Gastroesophageal sphincter (tissue), 4 donors: ENCODE results near the gene FBP1. TPM values are rescaled to one million over a fixed set of nuclear protein-coding genes. Genes with fewer than 3 reads are reported as not detected.
"Not testable (repeated sequence)": the region's sequence is repeated elsewhere in the genome, so short reads cannot be mapped to it uniquely, and the experiment has no call there.

Experiments
- ATAC-seq: fragments of 150-250 bp; one replicate; pipeline ENCODE4 v1.9.1; 2016; ENCODE audit warnings: mild to moderate bottlenecking, moderate library complexity
- H3K27ac ChIP-seq, 4 donors: fragments of 200-600 bp; sonication (generic) in 3 of 4; 1 replicate in 3 of 4; 2 replicates in 1 of 4; pipeline ENCODE4 v1.5.1; 2016 to 2019
- H3K27me3 ChIP-seq: fragments of 200-600 bp; sonication (generic); one replicate; pipeline ENCODE4 v1.5.1; 2019
- H3K36me3 ChIP-seq, 2 donors: fragments of 200-600 bp; sonication (generic); one replicate each; pipeline ENCODE4 v1.5.1; 2019; ENCODE audit warnings: control low read depth in 1 of 2
- H3K4me1 ChIP-seq, 3 donors: fragments of 200-600 bp; sonication (generic); 1 replicate in 2 of 3; 2 replicates in 1 of 3; pipeline ENCODE4 v1.5.1; 2016 to 2019; ENCODE audit warnings: control low read depth in 2 of 3
- H3K4me3 ChIP-seq, 2 donors: fragments of 200-600 bp; sonication (generic); one replicate each; pipeline ENCODE4 v1.5.1; 2019; ENCODE audit warnings: mild to moderate bottlenecking in 1 of 2, moderate library complexity in 1 of 2
- H3K9me3 ChIP-seq, 3 donors: fragments of 200-600 bp; sonication (generic); one replicate each; pipeline ENCODE4 v1.5.1; 2017 to 2019; ENCODE audit warnings: control low read depth in 2 of 3
- EP300 ChIP-seq: sonication (generic); formaldehyde crosslinking; IDR thresholded peaks from one replicate; pipeline ENCODE4 v1.6.1; 2017; ENCODE audit warnings: antibody characterized with exemption, mild to moderate bottlenecking
- POLR2A ChIP-seq, 2 donors: fragments of 450-650 bp; IDR thresholded peaks; one replicate each; pipeline ENCODE4 v1.6.1; 2017; ENCODE audit warnings: antibody characterized with exemption in 2 of 2, mild to moderate bottlenecking in 2 of 2, moderate library complexity in 1 of 2
- POLR2AphosphoS5 ChIP-seq: sonication (generic); formaldehyde crosslinking; IDR thresholded peaks from one replicate; pipeline ENCODE4 v1.6.1; 2017; ENCODE audit warnings: antibody characterized with exemption
- WGBS, 2 donors: methylation state at CpG; one replicate each; pipeline ENCODE4 v1.1.5; 2018; ENCODE audit warnings: low coverage in 1 of 2; 5-methylcytosine and 5-hydroxymethylcytosine counted together
- total RNA-seq, 4 donors: library from RNA; depleted of rRNA; stranded (reverse); fragments of >200 nt; gene quantifications; one replicate each; pipeline ENCODE4 v1.1.0, GENCODE V29; 2016
- TF ChIP-seq, protein P1 (sequence below), 4 experiments: fragments of 200-600 bp in 2 of 4; fragments of 450-650 bp in 2 of 4; sonication (generic) in 1 of 4; IDR thresholded peaks; one replicate each; pipeline ENCODE4 v1.5.1; 2017 to 2019; ENCODE audit warnings: antibody characterized with exemption in 4 of 4, mild to moderate bottlenecking in 2 of 4, moderate library complexity in 2 of 4

The FBP1 gene
- total RNA-seq, 4 donors from 2014 or later = 0.72 to 6.3 (median 2.3) TPM; not detected in 1

DNA sequence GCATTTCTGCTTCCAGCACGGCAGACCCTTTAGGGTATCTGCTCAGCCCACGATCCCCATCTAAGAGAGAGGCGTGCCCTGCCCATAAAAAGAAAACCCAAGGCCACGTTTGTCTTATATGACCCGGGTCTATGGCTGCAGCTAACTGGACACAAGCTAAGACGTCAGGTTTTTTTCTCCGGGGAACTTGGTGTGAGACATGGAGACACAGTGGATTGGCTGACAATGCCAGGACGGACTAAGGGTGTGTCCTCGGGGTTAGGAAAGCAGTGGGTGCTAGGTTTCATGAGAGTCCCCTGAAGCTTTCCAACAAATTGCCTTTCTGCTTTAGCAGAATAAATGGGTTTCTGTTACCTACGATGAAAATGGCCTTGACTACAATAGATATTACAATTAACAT, 38.6 kb downstream of the FBP1 start:
- no peak overlapping the region for H3K4me3 ChIP-seq
- TF ChIP-seq EP300 (no peak), POLR2AphosphoS5 (no peak), POLR2A (IDR thresholded peaks at IDR 0.05) (no peak)
- TF ChIP-seq, protein P1, sequence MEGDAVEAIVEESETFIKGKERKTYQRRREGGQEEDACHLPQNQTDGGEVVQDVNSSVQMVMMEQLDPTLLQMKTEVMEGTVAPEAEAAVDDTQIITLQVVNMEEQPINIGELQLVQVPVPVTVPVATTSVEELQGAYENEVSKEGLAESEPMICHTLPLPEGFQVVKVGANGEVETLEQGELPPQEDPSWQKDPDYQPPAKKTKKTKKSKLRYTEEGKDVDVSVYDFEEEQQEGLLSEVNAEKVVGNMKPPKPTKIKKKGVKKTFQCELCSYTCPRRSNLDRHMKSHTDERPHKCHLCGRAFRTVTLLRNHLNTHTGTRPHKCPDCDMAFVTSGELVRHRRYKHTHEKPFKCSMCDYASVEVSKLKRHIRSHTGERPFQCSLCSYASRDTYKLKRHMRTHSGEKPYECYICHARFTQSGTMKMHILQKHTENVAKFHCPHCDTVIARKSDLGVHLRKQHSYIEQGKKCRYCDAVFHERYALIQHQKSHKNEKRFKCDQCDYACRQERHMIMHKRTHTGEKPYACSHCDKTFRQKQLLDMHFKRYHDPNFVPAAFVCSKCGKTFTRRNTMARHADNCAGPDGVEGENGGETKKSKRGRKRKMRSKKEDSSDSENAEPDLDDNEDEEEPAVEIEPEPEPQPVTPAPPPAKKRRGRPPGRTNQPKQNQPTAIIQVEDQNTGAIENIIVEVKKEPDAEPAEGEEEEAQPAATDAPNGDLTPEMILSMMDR (IDR thresholded peaks at IDR 0.05) = no peak
- no peak overlapping the region for H3K27ac ChIP-seq
- no peaks in the 10 kb centered on the region for H3K36me3 ChIP-seq
- H3K9me3 ChIP-seq = no peaks in the 10 kb centered on the region
- peaks cover 0 to 9% (median 0%) of the 10 kb centered on the region in 3 donors for H3K4me1 ChIP-seq
- H3K27me3 ChIP-seq = peaks cover 5% of the 10 kb centered on the region
- WGBS, 2 donors = 58 to 74% methylated on average over 5 to 8 of the region's 10 CpGs
- no peak for ATAC-seq

DNA sequence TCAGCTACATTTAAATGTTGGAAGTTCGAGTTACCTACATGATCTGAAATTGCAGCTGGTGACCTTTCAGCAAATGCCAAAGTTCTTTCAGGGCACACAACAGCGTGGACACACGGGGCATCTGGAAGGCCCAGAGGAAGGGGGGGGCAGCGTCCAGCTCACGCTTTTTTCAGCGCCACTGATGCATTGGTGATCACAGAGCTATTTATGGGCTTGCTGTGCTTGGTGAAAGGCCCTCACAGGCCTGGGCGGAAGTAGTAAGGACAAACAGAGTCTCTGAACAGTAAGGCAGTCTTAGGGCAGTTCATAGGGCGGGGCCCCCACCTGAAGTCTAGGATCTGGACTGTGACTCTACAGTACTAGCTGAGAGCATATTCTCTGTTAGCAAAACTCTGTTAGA, 39.1 kb downstream of the FBP1 start:
- WGBS, 2 donors = no CpG with 5 or more reads among the region's 8 CpGs
- H3K9me3 ChIP-seq = no peaks in the 10 kb centered on the region
- H3K36me3 ChIP-seq = no peaks in the 10 kb centered on the region
- no peak overlapping the region for H3K4me3 ChIP-seq
- no peak for ATAC-seq
- peaks cover 0 to 9% (median 0%) of the 10 kb centered on the region in 3 donors for H3K4me1 ChIP-seq
- peaks cover under 1% of the 10 kb centered on the region for H3K27me3 ChIP-seq
- H3K27ac ChIP-seq = no peak overlapping the region
- no peak for TF ChIP-seq POLR2AphosphoS5
- no peak for TF ChIP-seq POLR2A (IDR thresholded peaks at IDR 0.05)
- TF ChIP-seq, protein P1 (IDR thresholded peaks at IDR 0.05) = no peak
- TF ChIP-seq EP300 = no peak

DNA sequence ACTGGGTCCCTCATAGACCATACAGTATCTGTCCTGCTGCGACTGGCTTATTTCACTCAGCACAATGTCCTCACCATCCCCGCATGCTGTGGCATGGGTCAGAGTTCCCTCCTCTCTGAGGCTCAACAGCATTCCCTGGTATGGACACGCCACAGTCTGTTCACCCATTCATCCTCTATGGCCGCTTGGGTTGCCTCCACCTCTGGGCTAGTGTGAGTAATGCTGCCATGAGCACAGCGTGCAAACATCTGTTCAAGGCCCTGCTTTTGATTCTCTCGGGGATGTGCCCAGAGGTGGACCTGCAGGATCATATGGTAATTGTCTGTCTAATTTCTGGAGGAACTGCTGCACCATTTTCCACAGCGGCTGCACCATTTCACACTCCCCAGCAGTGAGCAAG, 40.2 kb downstream of the FBP1 start:
- no peak overlapping the region for H3K4me3 ChIP-seq
- 50 to 81% methylated on average over 2 to 6 of the region's 7 CpGs for WGBS, 2 donors
- ATAC-seq = no peak
- H3K27me3 ChIP-seq = no peaks in the 10 kb centered on the region
- peaks cover 0 to 9% (median 0%) of the 10 kb centered on the region in 3 donors for H3K4me1 ChIP-seq
- no peaks in the 10 kb centered on the region for H3K9me3 ChIP-seq
- H3K27ac ChIP-seq = no peak overlapping the region
- no peaks in the 10 kb centered on the region for H3K36me3 ChIP-seq
- TF ChIP-seq, protein P1 (IDR thresholded peaks at IDR 0.05) = no peak
- TF ChIP-seq EP300 = no peak
- TF ChIP-seq POLR2A (IDR thresholded peaks at IDR 0.05) = no peak
- TF ChIP-seq POLR2AphosphoS5 = no peak

DNA sequence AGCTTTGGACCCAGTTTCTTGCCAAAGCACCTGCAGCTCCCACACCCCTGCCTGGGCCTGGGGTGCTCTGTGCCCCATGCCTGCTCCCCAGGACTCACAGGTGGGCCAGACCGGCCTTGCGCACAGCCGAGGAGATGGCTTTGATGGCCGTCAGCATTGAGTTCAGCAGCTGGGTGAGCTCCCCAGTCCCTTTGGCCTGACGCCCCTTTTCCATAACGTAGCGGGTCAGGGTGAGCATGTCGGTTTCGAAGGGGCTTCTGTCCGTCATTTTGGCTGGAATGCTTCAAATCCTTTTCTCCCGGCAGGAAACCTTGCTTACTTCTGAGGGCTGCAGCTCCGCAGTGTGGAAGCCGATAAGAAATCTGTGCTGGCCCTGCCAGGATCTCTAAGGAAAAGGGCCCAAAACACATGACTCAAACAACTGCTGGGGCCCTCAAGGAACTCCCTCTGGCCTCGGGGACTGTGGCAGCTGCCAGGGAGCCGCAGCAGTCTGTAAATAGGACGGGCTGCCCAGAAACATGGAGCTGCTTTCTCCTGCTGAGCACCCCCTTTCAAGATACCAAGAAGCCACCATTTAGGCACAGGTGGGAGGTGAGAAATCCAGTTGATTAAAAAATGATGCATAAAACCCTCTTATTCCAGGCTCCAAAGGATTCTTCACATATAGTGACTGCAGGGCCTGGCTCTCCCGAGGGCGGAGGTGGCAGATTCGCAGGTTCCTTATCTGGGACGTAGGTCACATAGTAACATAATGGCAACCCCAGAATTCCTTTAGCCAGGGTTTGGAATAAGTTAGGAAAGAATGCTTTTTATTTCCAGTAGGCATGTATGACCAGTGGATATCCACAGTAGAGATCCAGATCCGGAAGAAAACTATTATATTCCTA, 45.6 kb downstream of the FBP1 start, which contains the start of gene FBP2:
Gene FBP2 (minus strand): TSS at position 366 of the 887 bp plus-strand sequence. CDS start 98 bp downstream, at position 268.
- ATAC-seq = no peak
- peaks cover 9% of the 10 kb centered on the region for H3K27me3 ChIP-seq
- no peaks in the 10 kb centered on the region for H3K9me3 ChIP-seq
- WGBS, 2 donors = 33 to 47% methylated on average over 3 of the region's 21 CpGs
- H3K4me3 ChIP-seq = no peak within 1 kb of the TSS
- no peak within 1 kb of the TSS for H3K27ac ChIP-seq
- TF ChIP-seq POLR2A (IDR thresholded peaks at IDR 0.05) = no peak
- no peaks in the 10 kb centered on the region for H3K36me3 ChIP-seq
- H3K4me1 ChIP-seq = no peaks in the 10 kb centered on the region

DNA sequence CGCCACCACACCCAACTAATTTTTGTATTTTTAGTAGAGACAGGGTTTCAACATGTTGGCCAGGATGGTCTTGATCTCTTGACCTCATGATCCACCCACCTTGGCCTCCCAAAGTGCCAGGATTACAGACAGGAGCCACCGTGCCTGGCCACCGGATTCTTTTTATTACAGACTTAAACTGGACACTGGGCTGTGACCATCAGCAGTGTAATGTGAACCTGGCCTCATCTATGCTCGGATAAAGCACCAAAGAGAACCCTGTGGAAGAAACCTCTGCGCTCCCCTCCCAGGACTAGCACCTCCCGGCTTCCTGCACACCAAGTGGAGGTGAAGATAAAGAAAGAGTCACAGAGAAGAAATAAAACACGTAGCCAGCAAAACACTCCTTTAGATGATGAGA, 46.6 kb downstream of the FBP1 start:
- not testable (repeated sequence) for H3K4me3 ChIP-seq, H3K4me1 ChIP-seq, H3K9me3 ChIP-seq, H3K36me3 ChIP-seq, H3K27ac ChIP-seq, ATAC-seq
- peaks cover 15% of the 10 kb centered on the region for H3K27me3 ChIP-seq
- 65 to 86% methylated on average over 4 to 5 of the region's 7 CpGs for WGBS, 2 donors

DNA sequence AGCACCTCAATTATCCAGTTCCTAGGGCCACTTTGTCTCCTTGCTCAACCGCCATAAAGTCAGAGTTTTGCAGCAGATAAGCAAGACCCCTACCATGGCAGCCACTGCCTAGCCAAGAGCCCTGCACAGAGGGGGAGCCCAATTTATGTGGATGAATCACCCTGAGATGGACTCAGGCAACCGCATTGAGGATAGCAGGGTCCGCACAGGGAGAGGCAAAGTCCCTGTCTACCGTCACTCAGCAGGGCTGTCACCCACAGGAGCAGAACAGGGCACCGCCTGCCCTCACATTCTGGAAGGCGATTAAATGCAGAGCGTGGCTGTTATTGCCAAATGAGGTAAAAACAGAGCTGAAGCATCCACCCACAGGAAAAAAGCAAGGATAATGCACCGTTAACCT, 47.4 kb downstream of the FBP1 start:
- Histone ChIP-seq H3K4me3 (no peak overlapping the region), H3K9me3 (no peaks in the 10 kb centered on the region), H3K4me1 (no peaks in the 10 kb centered on the region), H3K27ac (no peak overlapping the region), H3K36me3 (no peaks in the 10 kb centered on the region), H3K27me3 (peaks cover 15% of the 10 kb centered on the region)
- no peak for ATAC-seq
- WGBS, 2 donors = 85 to 87% methylated on average over 3 to 5 of the region's 8 CpGs
- TF ChIP-seq EP300 (no peak), POLR2AphosphoS5 (no peak), POLR2A (IDR thresholded peaks at IDR 0.05) (no peak)
- TF ChIP-seq, protein P1 (IDR thresholded peaks at IDR 0.05) = no peak

DNA sequence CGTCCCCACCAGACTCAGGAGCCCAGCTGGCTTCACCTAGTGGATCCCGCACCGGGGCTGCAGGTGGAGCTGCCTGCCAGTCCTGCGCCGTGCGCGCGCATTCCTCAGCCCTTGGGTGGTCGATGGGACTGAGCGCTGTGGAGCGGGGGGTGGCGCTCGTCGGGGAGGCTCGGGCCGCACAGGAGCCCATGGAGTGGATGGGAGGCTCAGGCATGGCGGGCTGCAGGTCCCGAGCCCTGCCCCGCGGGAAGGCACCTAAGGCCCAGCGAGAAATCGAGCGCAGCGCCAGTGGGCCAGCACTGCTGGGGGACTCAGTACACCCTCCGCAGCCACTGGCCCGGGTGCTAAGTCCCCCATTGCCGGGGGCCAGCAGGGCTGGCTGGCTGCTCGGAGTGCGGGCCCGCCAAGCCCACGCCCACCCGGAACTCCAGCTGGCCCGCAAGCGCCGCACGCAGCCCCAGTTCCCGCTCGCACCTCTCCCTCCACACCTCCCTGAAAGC, 48.2 kb downstream of the FBP1 start:
- H3K4me3 ChIP-seq, ATAC-seq, H3K4me1 ChIP-seq, H3K27ac ChIP-seq, H3K36me3 ChIP-seq, H3K9me3 ChIP-seq: not testable (repeated sequence)
- peaks cover 15% of the 10 kb centered on the region for H3K27me3 ChIP-seq
- WGBS, 2 donors = no CpG with 5 or more reads among the region's 38 CpGs
